ENCODE data around the gene ADGRB3.
"Not testable (repeated sequence)": the region's sequence is repeated elsewhere in the genome, so short reads cannot be mapped to it uniquely, and the experiment has no call there.

The ADGRB3 gene

GRCh38 chr6:69280858-69281257 is 645.8 kb downstream of the ADGRB3 start:
- Histone ChIP-seq H3K9me3 (ENCODE audit: severe bottlenecking) (no peaks in the 10 kb centered on the region), H3K36me3 (no peaks in the 10 kb centered on the region), H3K27ac (peak overlapping the region; percentile 33; the same call in 1 of the 2 replicates), H3K4me3 (ENCODE audit: low read depth, low read length) (no peak overlapping the region), H3K27me3 (ENCODE audit: insufficient read depth, low read depth, severe bottlenecking) (no peaks in the 10 kb centered on the region)
- DNase-seq: no peak
- TF ChIP-seq, protein P1, sequence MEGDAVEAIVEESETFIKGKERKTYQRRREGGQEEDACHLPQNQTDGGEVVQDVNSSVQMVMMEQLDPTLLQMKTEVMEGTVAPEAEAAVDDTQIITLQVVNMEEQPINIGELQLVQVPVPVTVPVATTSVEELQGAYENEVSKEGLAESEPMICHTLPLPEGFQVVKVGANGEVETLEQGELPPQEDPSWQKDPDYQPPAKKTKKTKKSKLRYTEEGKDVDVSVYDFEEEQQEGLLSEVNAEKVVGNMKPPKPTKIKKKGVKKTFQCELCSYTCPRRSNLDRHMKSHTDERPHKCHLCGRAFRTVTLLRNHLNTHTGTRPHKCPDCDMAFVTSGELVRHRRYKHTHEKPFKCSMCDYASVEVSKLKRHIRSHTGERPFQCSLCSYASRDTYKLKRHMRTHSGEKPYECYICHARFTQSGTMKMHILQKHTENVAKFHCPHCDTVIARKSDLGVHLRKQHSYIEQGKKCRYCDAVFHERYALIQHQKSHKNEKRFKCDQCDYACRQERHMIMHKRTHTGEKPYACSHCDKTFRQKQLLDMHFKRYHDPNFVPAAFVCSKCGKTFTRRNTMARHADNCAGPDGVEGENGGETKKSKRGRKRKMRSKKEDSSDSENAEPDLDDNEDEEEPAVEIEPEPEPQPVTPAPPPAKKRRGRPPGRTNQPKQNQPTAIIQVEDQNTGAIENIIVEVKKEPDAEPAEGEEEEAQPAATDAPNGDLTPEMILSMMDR (IDR thresholded peaks at IDR 0.05; ENCODE audit: low read depth, low read length): no peak

GRCh38 chr6:69284176-69284730 is 649.2 kb downstream of the ADGRB3 start:
- no peaks in the 10 kb centered on the region for H3K27me3 ChIP-seq (ENCODE audit: insufficient read depth, low read depth, severe bottlenecking)
- TF ChIP-seq, protein P1 (IDR thresholded peaks at IDR 0.05; ENCODE audit: low read depth, low read length): no peak
- peaks cover 3% of the 10 kb centered on the region; the same call in 1 of the 2 replicates for H3K36me3 ChIP-seq
- no peak overlapping the region for H3K27ac ChIP-seq
- no peak overlapping the region for H3K4me3 ChIP-seq (ENCODE audit: low read depth, low read length)
- DNase-seq: no peak
- peaks cover 3% of the 10 kb centered on the region for H3K9me3 ChIP-seq (ENCODE audit: severe bottlenecking)

DNA sequence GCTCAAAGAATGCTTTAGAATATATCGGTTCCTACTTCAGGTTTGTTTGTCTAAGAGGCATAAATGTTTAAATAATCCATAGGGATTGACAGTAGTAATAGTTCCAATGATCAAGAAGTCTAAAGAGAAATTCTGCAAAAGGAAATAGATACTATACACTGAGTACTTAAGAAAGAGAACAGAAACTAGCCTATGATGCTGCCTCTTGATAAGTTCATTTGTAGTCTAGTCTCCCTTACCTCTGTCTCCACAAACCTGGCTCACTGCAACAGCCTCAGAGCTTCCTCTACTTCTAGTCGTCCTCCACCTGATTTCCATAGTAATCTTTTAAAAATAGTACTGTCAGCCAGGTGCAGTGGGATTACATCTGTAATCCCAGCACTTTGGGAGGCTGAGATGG is 650.0 kb downstream of the ADGRB3 start:
- no peak for DNase-seq
- no peak overlapping the region for H3K4me3 ChIP-seq (ENCODE audit: low read depth, low read length)
- H3K27me3 ChIP-seq (ENCODE audit: insufficient read depth, low read depth, severe bottlenecking): no peaks in the 10 kb centered on the region
- TF ChIP-seq, protein P1 (IDR thresholded peaks at IDR 0.05; ENCODE audit: low read depth, low read length): no peak
- peaks cover 4% of the 10 kb centered on the region; the same call in 1 of the 2 replicates for H3K36me3 ChIP-seq
- no peak overlapping the region for H3K27ac ChIP-seq
- peaks cover 3% of the 10 kb centered on the region for H3K9me3 ChIP-seq (ENCODE audit: severe bottlenecking)

DNA sequence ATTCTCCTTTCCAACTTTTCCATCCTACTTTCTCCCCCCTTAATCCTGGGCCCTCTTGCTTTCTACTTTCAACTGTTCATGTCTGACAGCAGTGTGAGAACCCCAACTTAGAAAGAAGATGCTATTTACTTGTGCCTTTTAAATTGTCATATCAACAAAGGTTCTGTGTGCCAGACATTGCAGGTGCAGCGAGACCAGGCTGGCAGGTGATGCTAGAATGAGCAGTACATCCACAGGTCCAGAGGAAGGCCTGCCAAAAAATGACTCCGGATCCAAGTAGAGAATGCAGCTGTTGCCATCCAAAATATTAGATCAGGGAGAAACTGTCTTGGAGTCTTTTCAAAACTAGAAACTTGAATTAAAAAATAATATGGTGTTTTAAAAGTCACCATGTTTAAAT is 651.2 kb downstream of the ADGRB3 start:
- DNase-seq: no peak
- TF ChIP-seq, protein P1 (IDR thresholded peaks at IDR 0.05; ENCODE audit: low read depth, low read length): no peak
- no peak overlapping the region for H3K4me3 ChIP-seq (ENCODE audit: low read depth, low read length)
- H3K9me3 ChIP-seq (ENCODE audit: severe bottlenecking): peaks cover 3% of the 10 kb centered on the region
- H3K27me3 ChIP-seq (ENCODE audit: insufficient read depth, low read depth, severe bottlenecking): no peaks in the 10 kb centered on the region
- H3K27ac ChIP-seq: no peak overlapping the region
- peaks cover 4% of the 10 kb centered on the region; the same call in 1 of the 2 replicates for H3K36me3 ChIP-seq

DNA sequence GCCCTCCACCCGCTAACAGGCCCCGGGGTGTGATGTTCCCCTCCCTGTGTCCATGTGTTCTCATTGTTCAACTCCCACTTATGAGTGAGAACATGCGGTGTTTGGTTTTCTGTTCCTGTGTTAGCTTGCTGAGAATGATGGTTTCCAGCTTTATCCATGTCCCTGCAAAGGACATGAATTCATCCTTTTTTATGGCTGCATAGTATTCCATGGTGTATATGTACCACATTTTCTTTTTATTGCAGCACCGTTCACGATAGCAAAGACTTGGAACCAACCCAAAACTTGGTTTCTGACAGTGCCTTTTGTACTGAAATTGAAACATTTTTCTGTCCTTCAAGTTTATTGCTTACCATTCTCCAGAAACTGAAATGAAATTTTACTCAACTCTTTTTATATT is 653.1 kb downstream of the ADGRB3 start:
- not testable (repeated sequence) for H3K27me3 ChIP-seq (ENCODE audit: insufficient read depth, low read depth, severe bottlenecking); H3K27ac ChIP-seq; H3K9me3 ChIP-seq (ENCODE audit: severe bottlenecking); DNase-seq; H3K4me3 ChIP-seq (ENCODE audit: low read depth, low read length); H3K36me3 ChIP-seq

- no peak overlapping the region for H3K4me3 ChIP-seq (ENCODE audit: low read depth, low read length)
- TF ChIP-seq, protein P1 (IDR thresholded peaks at IDR 0.05; ENCODE audit: low read depth, low read length): no peak
- peaks cover 3% of the 10 kb centered on the region for H3K9me3 ChIP-seq (ENCODE audit: severe bottlenecking)
- peaks cover 4% of the 10 kb centered on the region; the same call in 1 of the 2 replicates for H3K36me3 ChIP-seq
- DNase-seq: peak; percentile 20
- H3K27me3 ChIP-seq (ENCODE audit: insufficient read depth, low read depth, severe bottlenecking): no peaks in the 10 kb centered on the region
- no peak overlapping the region for H3K27ac ChIP-seq
Observed at GRCh38 chr6:69289689-69290495, 654.8 kb downstream of the ADGRB3 start.
